Testis (tissue), 3 donors: ENCODE measurements around the gene ARSJ. TPM values are rescaled to one million over a fixed set of nuclear protein-coding genes. Genes with fewer than 3 reads are reported as not detected.
"Not testable (repeated sequence)": the region's sequence is repeated elsewhere in the genome, so short reads cannot be mapped to it uniquely, and the experiment has no call there.

Source experiments
- DNase-seq: peaks from one replicate; pipeline ENCODE4 v3.0.0-alpha.2; 2019
- H3K27ac ChIP-seq, 2 donors: fragments of 200-600 bp; sonication (generic); one replicate each; pipeline ENCODE4 v1.5.1; 2019
- H3K27me3 ChIP-seq: fragments of 200-600 bp; sonication (generic); one replicate; pipeline ENCODE4 v1.5.1; 2019
- H3K36me3 ChIP-seq: fragments of 200-600 bp; sonication (generic); one replicate; pipeline ENCODE4 v1.5.1; 2017; ENCODE audit warnings: low read depth; ENCODE audit errors: missing control alignments
- H3K4me1 ChIP-seq: fragments of 200-600 bp; sonication (generic); one replicate; pipeline ENCODE4 v1.5.1; 2019
- H3K4me3 ChIP-seq, 2 donors: fragments of 200-600 bp; sonication (generic); one replicate each; pipeline ENCODE4 v1.5.1; 2017 to 2019
- H3K9me3 ChIP-seq: fragments of 200-600 bp; sonication (generic); one replicate; pipeline ENCODE4 v1.5.1; 2017
- CTCF ChIP-seq, 3 experiments: fragments of 450-650 bp in 2 of 3; fragments of 200-600 bp in 1 of 3; sonication (generic) in 1 of 3; IDR thresholded peaks; one replicate each; pipeline ENCODE4 v1.5.1; 2016 to 2019; ENCODE audit warnings: antibody characterized with exemption in 3 of 3, mild to moderate bottlenecking in 2 of 3, moderate library complexity in 1 of 3
- POLR2A ChIP-seq: fragments of 450-650 bp; IDR thresholded peaks from one replicate; pipeline ENCODE4 v1.6.1; 2017; ENCODE audit warnings: antibody characterized with exemption, mild to moderate bottlenecking, moderate library complexity
- WGBS, 2 donors: methylation state at CpG; one replicate each; pipeline ENCODE4 v1.1.5; 2018; 5-methylcytosine and 5-hydroxymethylcytosine counted together
- intact Hi-C: fragments of 100-400 bp; cut with DNase I; formaldehyde crosslinking; loops from one replicate; pipeline ENCODE4 v1.15.1; 2023; ENCODE audit warnings: low total_unique reads
- polyA plus RNA-seq: library from polyadenylated mRNA; stranded (reverse); fragments of 350-450 nt; fragmentation: Illumina TruSeq; extraction: RNeasy Lipid Tissue Mini Kit (QIAGEN cat#74804); gene quantifications from one replicate; pipeline ENCODE4 v1.2.3, GENCODE V29; 2014; ENCODE audit warnings: low read depth, low replicate concordance; ENCODE audit not compliant: insufficient read depth
- total RNA-seq, 2 donors: library from RNA; depleted of rRNA; stranded (reverse); fragments of >200 nt; gene quantifications; one replicate each; pipeline ENCODE4 v1.2.3, GENCODE V29; 2016

Gene ARSJ
- total and polyA plus RNA-seq, 3 donors from 2014 or later, result 0.55 to 1.6 (median 0.74) TPM

- no peaks in the 10 kb centered on the region for H3K4me1 ChIP-seq
- 93 to 96% methylated on average over 4 of the region's 4 CpGs for WGBS, 2 donors
- H3K36me3 ChIP-seq, result no peaks in the 10 kb centered on the region
- H3K27me3 ChIP-seq, result no peaks in the 10 kb centered on the region
- TF ChIP-seq CTCF (IDR thresholded peaks at IDR 0.05), result no peak
- no peak for TF ChIP-seq POLR2A
- no peak overlapping the region for H3K27ac ChIP-seq
- no peak overlapping the region for H3K4me3 ChIP-seq
- DNase-seq, result no peak
- intact Hi-C loops, result no loop called here
- no peaks in the 10 kb centered on the region for H3K9me3 ChIP-seq
Observed at GRCh38 chr4:114017120-114017917, 37.9 kb upstream of the ARSJ start.

GRCh38 chr4:114015444-114015899 is 36.0 kb upstream of the ARSJ start:
- H3K9me3 ChIP-seq, result no peaks in the 10 kb centered on the region
- no peaks in the 10 kb centered on the region for H3K27me3 ChIP-seq
- DNase-seq, result no peak
- no peaks in the 10 kb centered on the region for H3K36me3 ChIP-seq
- intact Hi-C loops, result no loop called here
- H3K4me3 ChIP-seq, result no peak overlapping the region
- H3K4me1 ChIP-seq, result no peaks in the 10 kb centered on the region
- H3K27ac ChIP-seq, result no peak overlapping the region
- no peak for TF ChIP-seq CTCF (IDR thresholded peaks at IDR 0.05)
- TF ChIP-seq POLR2A, result no peak
- 24 to 35% methylated on average over 1 of the region's 1 CpG for WGBS, 2 donors

GRCh38 chr4:114013201-114013600 is 33.8 kb upstream of the ARSJ start:
- H3K36me3 ChIP-seq, intact Hi-C loops, H3K4me1 ChIP-seq, H3K9me3 ChIP-seq, DNase-seq, H3K4me3 ChIP-seq, H3K27me3 ChIP-seq, H3K27ac ChIP-seq: not testable (repeated sequence)
- WGBS, 2 donors, result 95% methylated on average over 4 of the region's 4 CpGs; no CpG with 5 or more reads in 1 of the 2 donors

GRCh38 chr4:114012749-114013148 is 33.3 kb upstream of the ARSJ start:
- no peak for DNase-seq
- Histone ChIP-seq H3K4me1 (no peaks in the 10 kb centered on the region), H3K36me3 (no peaks in the 10 kb centered on the region), H3K4me3 (no peak overlapping the region), H3K27me3 (no peaks in the 10 kb centered on the region), H3K27ac (no peak overlapping the region), H3K9me3 (no peaks in the 10 kb centered on the region)
- TF ChIP-seq CTCF (IDR thresholded peaks at IDR 0.05), result no peak
- intact Hi-C loops, result no loop called here
- WGBS, 2 donors, result 93 to 100% methylated on average over 3 to 8 of the region's 8 CpGs

- H3K27ac ChIP-seq, result no peak overlapping the region
- H3K27me3 ChIP-seq, result no peaks in the 10 kb centered on the region
- H3K9me3 ChIP-seq, result no peaks in the 10 kb centered on the region
- no peak overlapping the region for H3K4me3 ChIP-seq
- DNase-seq, result no peak
- TF ChIP-seq CTCF (IDR thresholded peaks at IDR 0.05) (no peak), POLR2A (no peak)
- H3K4me1 ChIP-seq, result no peaks in the 10 kb centered on the region
- intact Hi-C loops, result no loop called here
- WGBS, 2 donors, result 81 to 84% methylated on average over 4 of the region's 4 CpGs
- H3K36me3 ChIP-seq, result no peaks in the 10 kb centered on the region
Observed at GRCh38 chr4:114005569-114006442, 26.4 kb upstream of the ARSJ start.

- H3K9me3 ChIP-seq, DNase-seq, H3K4me3 ChIP-seq, H3K4me1 ChIP-seq, H3K27ac ChIP-seq, intact Hi-C loops, H3K36me3 ChIP-seq, H3K27me3 ChIP-seq: not testable (repeated sequence)
- 88 to 91% methylated on average over 20 of the region's 20 CpGs for WGBS, 2 donors
Observed at GRCh38 chr4:114004483-114005226, 25.2 kb upstream of the ARSJ start.
